NCI-H1105 (cell line): ENCODE measurements around the gene SF3B3.

Source experiments
- DNase-seq: peaks from one replicate; lab custom pipeline; 2025; lab: John Stamatoyannopoulos, UW

The SF3B3 gene

DNA sequence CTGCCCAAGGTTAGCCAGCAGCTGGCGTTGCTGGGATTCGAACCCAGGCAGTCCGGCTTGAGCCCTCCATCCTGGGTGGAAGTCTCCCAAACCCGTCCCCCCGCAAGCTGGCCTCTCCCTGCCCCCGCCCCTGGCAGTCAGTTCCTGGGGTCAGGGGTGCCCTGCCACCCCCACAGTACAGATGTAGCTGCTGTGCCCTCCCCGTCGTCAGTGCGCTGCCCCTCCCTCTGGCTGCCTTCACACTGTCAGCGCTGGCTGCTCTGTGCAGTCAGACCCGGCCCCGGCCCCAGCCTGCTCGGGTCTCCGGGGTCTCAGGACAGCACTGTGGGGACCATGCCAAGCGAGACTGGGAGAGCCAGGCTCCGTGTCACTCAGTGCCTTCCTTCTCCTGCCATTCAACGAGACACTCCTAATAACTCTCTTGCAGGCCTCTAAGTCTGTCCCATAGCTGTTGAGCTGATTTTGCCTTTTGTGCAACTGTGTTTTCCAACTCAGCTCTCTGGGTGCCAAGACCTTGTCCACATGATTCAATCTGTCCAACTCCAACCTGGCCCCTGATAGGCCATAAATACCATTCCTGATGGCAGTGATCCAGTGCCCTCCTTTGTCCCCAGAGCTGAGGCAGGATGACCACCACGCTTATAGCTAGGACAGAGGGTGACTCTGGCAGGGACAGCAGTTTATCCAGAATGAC, 67.3 kb downstream of the SF3B3 start:
- no peak for DNase-seq

DNA sequence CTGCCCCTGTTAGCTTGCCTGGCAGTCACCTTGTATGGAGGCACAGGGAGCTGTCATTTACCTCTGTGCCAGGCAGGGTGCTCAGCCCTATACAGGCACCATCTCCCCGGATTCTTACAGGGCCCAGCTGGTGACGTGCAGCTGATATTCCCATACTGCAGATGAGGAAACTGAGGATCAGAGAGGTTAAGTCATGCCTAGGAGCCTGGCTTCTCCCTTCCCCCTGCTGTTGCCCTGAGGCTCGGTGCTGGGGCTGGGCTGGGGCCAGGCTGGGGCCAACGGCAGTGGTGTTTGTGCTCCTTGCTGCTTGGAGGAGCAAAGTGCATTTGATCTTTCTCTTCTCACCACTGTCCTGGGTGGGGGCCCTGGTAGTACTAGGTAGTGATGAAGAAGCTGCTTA, 68.0 kb downstream of the SF3B3 start:
- DNase-seq, result no peak

DNA sequence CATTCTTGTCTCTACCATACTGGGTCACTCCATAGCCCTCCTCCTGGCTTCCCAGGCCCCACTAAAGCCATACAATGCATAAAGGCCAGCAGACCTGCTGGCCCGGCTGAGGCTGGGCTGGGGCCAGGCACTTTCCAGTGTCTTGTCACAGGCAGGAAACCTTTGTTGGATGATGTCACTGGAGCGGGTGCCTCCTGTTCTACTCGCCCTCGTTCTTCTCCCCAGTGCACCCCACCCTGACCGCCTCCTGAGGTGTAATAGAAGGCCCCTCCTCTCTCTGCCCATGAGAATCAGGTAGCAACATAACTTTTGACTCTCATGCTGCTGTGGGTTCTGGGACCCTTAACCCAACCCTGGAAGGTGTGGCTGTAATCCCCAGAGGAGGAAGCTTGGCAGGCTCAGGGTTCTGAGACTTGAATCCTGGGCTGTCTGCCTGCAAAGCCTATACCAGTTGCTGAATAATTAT, 68.5 kb downstream of the SF3B3 start:
- no peak for DNase-seq

DNA sequence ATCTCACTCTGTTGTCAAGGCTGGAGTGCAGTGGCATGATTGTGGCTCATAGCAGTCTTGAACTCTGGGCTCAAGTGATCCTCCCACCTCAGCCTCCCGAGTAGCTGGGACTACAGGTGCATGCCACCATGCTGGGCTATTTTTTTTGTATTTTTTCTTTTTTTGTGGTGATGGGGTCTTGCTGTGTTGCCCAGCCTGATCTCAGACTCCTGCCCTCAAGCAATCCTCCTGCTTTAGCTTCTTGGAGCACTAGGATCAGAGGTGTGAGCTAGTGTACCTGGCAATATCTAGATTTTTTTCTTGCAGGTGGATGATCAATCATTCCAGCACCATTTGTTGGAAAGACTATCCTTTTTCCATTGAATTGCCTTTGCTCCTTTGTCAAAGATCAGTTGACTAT, 69.9 kb downstream of the SF3B3 start:
- DNase-seq, result no peak

DNA sequence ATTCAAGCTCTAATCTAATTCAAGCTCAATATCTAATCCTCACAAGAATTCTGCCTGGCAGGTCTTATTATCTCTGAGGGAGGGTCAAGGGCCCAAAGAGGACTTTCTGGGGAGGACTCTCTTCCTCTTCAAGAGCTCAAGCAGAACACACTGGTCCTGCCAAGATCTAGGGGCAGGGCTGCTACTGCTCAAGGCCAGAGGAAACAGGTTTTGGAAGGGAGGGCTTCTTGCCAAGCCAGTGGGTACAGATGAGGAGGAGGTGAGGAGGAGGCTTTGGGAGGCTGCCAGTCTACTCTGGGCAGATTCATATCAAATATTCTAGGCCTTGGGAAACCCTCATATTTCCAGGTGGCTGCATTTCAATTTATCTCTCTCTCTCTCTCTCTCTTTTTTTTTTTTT, 71.0 kb downstream of the SF3B3 start:
- DNase-seq, result no peak

GRCh38 chr16:70597135-70597835, 73.7 kb downstream of the SF3B3 start:
- no peak for DNase-seq

- DNase-seq, result no peak
Observed at GRCh38 chr16:70598937-70599503, 75.4 kb downstream of the SF3B3 start.

GRCh38 chr16:70600730-70601129, 77.1 kb downstream of the SF3B3 start:
- DNase-seq, result no peak

DNA sequence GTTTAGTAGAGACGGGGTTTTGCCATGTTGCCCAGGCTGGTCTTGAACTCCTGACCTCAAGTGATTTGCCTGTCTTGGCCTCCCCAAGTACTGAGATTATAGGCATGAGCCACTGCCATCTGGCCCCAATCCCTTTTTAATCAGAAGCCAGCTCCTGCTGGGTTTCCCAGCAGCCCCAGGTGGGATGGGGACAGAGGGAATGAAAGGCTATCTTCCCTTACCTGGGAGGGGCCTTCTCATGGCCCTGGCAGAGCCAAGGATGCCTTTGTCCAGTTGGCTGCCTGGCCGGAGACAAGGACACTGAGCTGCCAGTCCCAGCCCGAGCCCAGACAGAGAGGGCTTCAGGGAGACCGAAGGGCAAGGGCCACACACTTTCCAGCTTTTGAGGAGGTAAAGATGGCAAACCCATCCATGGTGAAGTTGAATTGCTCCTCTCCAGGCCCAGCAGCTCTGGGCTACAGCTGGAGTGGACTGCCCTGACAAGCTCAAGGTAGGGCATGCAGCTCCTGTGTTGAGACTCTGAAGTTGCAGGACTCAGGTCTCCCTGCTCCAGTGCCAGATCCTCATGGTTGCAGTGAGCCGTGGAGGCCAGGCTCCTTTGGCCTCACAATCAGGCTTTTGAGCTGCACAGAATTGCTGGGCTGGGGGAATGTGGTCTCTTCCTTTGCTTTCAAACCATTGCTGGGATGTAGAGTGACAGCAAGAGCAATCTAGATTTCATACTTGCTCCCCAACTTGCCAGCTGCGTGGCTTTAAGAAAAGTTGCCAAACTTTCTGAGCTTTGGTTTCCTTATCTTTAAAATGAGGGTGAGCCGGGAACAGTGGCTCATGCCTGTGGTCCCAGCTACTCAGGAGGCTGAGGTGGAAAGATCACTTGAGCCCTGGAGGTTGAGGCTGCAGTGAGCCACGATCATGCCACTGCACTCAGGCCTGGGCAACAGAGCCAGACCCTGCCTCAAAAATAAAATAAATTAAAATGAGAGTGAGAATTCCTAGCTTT, 78.3 kb downstream of the SF3B3 start:
- DNase-seq, result no peak

- no peak for DNase-seq
Observed at GRCh38 chr16:70602831-70603230, 79.2 kb downstream of the SF3B3 start.

- no peak for DNase-seq
Observed at GRCh38 chr16:70604407-70605282, 81.0 kb downstream of the SF3B3 start.

DNA sequence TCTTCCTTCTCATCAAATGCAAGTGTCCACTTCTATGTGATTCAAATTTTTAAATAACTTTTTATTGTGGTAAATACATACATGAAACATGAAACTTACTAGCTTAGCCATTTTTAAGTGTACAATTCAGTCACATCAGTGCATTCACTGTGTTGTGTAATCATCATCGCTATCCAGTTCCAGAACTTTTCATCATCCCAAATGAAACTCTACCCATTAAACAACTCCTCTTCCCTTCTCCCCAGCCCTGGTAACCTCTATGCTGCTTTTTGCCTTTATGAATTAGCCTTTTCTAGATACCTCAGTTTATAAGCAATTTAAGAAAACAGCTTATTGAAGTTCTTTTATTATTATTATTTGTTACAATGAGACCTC, 81.7 kb downstream of the SF3B3 start:
- DNase-seq, result no peak

DNA sequence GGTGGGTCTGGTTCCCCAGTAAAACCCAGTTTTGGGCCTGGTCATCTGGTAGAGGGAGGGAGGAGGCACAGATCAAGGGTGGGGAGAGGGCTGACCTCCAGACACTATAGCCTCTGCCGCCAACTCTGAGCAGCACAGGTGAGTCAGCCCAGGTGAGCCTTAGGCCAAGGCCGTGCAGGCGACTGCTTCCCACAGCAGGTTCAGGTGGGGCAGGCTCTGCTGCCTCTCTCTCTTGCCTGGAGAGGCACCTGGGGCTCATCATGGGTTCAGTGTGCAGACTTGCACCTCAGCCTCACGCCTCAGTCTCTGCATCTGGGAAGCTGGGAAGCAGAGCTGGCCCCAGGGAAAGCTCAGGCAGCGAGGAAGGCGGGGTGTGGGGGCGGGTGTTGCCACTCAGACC, 84.9 kb downstream of the SF3B3 start:
- no peak for DNase-seq

DNA sequence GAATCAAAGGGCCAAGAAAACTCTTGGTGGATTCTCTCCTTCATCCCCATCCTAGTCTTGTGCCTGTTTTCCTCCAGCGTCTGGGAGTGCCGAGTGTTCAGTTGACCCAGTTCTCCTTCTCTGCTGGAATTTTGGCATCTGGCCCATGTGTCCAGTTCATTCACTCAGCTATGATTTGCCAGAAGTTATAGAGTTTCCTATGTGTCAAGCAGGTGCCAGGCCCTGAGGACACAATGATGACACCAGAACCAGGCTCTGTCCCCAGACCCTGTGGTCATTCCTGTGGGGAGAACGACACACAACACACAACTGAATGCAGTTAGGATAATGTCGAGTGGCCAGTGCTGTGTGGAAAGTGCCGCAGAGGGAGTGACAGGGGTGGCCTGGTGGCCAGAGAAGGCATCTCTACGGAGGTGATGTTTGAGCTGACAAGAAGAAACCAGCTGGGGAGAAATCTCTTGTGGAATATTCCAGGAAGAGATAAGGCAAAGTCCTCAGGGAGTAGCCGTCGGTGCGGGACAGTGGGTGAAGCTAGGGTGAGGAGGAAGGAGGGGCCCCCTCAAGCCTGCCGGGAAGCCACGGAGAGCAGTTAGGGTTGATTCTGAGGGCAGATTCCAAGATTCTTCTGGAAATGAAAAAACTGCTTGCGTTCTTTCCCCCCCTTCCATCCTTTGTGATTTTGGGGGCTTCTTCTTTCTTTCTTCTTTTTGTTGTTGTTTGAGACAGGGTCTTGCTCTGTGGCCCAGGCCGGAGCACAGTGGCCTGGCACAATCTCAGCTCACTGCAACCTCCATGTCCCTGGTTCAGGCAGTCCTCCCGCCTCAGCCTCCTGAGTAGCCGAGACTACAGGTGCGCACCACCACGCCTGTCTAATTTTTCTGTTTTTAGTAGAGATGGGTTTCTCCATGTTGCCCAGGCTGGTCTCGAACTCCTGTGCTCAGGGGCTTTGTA, 86.9 kb downstream of the SF3B3 start:
- no peak for DNase-seq

- no peak for DNase-seq
Observed at GRCh38 chr16:70611224-70611598, 87.6 kb downstream of the SF3B3 start.

DNA sequence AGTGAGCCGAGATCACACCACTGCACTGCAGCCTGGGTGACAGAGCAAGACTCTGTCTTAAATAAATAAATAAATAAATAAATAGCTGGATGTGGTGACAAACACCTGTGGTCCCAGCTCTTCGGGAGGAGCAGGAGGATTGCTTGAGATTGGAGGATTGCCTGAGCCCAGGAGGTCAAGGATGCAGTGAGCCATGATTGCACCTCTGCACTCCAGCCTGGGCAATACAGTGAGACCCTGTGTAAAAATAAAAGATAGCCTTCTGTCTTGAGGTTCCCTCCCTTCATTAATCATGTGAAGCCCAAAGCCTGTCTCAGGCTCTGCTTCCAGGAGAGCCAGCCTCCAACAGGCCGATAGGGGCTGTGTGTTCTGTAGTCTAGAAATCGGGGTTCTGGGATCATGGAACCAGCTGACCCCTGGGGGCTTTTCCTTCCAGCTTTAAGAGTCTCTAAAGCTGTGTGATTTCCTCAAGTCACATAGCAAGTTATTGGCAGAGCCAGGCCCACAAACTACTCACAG, 88.2 kb downstream of the SF3B3 start:
- no peak for DNase-seq

DNA sequence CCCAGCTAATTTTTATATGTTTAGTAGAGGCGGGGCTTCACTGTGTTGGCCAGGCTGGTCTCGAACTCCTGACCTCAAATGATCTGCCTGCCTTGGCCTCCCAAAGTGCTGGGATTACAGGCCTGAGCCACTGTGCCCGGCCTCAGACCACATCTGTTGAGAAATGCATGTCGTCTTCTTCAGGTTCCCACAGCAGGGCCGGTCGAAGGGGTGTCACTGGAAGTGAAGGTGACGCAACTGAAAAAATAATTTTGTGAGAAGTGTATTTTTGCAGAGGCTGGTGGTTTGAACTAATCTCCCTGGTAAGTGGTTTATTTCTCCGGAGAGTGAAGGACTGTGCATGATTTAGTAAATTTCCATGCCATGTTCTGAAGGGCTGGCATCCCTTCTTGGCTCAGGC, 89.3 kb downstream of the SF3B3 start:
- no peak for DNase-seq

DNA sequence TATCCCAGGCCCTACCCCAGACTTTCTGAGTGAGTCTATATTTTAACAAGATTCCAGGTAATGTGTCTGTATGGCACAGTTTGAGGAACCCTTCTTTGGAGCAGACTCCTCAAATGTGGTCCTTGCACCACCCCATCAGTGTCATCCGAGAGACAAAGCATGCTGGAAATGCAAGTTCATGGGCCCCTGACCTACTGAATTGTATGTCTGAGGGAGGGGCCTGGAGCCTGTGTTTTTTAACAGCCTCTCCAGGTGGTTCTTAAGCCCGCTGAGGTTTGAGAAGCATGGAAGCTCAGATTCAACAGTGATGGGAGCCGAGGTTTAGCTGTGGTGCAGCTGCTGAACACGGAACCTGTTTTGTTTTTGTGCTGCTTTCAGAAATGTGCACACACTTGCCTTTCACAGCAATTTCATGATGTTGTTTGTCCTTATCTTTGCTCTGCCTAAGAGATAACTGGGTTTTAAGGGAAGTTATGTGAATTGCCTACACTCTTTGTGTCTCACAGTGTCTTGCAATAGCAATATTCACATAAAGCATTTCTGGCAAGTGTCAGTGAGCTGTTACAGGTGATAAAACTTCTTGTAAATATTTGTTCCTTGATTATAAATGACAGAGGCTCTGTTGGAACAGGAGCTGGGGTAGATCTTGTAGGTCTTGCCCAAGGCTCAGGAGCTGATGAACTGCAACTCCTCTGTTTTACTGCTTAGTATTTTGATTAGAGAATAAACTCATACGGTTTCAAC, 90.8 kb downstream of the SF3B3 start:
- DNase-seq, result no peak

DNA sequence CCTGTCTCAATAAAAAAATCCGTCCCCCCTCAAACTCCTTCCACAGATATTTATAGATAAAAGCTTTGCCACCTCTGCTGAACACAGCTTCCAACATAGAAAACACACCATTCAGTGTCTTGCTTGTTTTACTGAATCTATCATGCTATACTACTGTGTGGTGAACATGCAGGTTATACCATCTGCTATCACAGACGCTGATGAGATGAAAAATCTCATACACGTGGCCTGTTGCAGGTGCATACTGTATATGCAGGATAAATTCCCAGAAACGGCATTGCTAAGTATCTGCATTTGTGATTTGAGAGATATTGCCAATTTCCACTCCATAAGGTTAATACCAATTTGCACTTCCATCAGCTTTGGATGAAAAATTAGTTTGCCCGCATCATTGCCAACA, 92.3 kb downstream of the SF3B3 start:
- DNase-seq, result no peak
